Fibroblast of lung (primary cell): Measurements from ENCODE around the gene ZNF423. TPM values are rescaled to one million over a fixed set of nuclear protein-coding genes. Genes with fewer than 3 reads are reported as not detected.

Experiments
- DNase-seq, 2 donors: peaks; one replicate each; pipeline versions ENCODE4 v3.0.0 to v3.0.0-alpha.2; 2010; ENCODE audit warnings: low read depth in 2 of 2
- H2AFZ ChIP-seq: 2 replicates; pipeline ENCODE4 v1.5.1; 2012; ENCODE audit warnings: low read length, control low read depth, inconsistent platforms
- H3K27ac ChIP-seq: 2 replicates; pipeline ENCODE4 v1.5.1; 2011; ENCODE audit warnings: low read length, control low read depth; ENCODE audit not compliant: insufficient read depth
- H3K27me3 ChIP-seq: 2 replicates; pipeline ENCODE4 v1.5.1; 2011; ENCODE audit warnings: mild to moderate bottlenecking, low read length; ENCODE audit not compliant: control insufficient read depth, insufficient read depth
- H3K36me3 ChIP-seq: 2 replicates; pipeline ENCODE4 v1.5.1; 2011; ENCODE audit warnings: low read length; ENCODE audit not compliant: control insufficient read depth, insufficient read depth
- H3K4me1 ChIP-seq: 2 replicates; pipeline ENCODE4 v1.5.1; 2011; ENCODE audit warnings: low read length; ENCODE audit not compliant: control insufficient read depth, insufficient read depth; ENCODE audit errors: extremely low read depth
- H3K4me2 ChIP-seq: 2 replicates; pipeline ENCODE4 v1.5.1; 2011; ENCODE audit warnings: low read length, control low read depth; ENCODE audit not compliant: insufficient read depth; ENCODE audit errors: extremely low read depth
- H3K4me3 ChIP-seq, 4 experiments: fragments of 200-600 bp in 1 of 4; sonication (generic) in 1 of 4; replicated peaks in 1 of 4; 2 replicates each; pipeline ENCODE4 v1.5.1; 2011 to 2016; ENCODE audit warnings: low read length in 4 of 4, low read depth in 3 of 4, mild to moderate bottlenecking in 3 of 4, control low read depth in 2 of 4, inconsistent platforms in 1 of 4, mixed read lengths in 1 of 4; ENCODE audit not compliant: insufficient read depth in 1 of 4; ENCODE audit errors: control extremely low read depth in 1 of 4
- H3K79me2 ChIP-seq: 2 replicates; pipeline ENCODE4 v1.5.1; 2012; ENCODE audit warnings: mild to moderate bottlenecking, low read length, inconsistent platforms; ENCODE audit not compliant: control insufficient read depth, insufficient read depth
- H3K9ac ChIP-seq: 2 replicates; pipeline ENCODE4 v1.5.1; 2011; ENCODE audit warnings: mild to moderate bottlenecking, low read length, control low read depth; ENCODE audit not compliant: insufficient read depth
- H3K9me3 ChIP-seq: 2 replicates; pipeline ENCODE4 v1.5.1; 2012; ENCODE audit warnings: low read depth, low read length; ENCODE audit not compliant: control insufficient read depth, insufficient read depth
- H4K20me1 ChIP-seq: 2 replicates; pipeline ENCODE4 v1.5.1; 2011; ENCODE audit warnings: low read length; ENCODE audit not compliant: control insufficient read depth, insufficient read depth; ENCODE audit errors: extremely low read depth
- EZH2 ChIP-seq: IDR thresholded peaks from 2 replicates; pipeline ENCODE4 v1.5.1; 2012; ENCODE audit warnings: low read length, control low read depth, mild to moderate bottlenecking; ENCODE audit errors: missing control alignments
- polyA plus RNA-seq, 2 donors: library from polyadenylated mRNA; depleted of rRNA in 1 of 2; stranded (reverse) in 1 of 2; unstranded in 1 of 2; fragments of >200 nt; gene quantifications; 2 replicates each; pipeline ENCODE4 v1.2.1, GENCODE V29; 2011 to 2012; ENCODE audit warnings: missing spikeins in 1 of 2
- total RNA-seq: library from RNA; depleted of rRNA; stranded (reverse); fragments of >200 nt; gene quantifications from 2 replicates; pipeline ENCODE4 v1.2.1, GENCODE V29; 2014
- TF ChIP-seq, protein P1 (sequence below), 2 donors: IDR thresholded peaks in 1 of 2; conservative IDR thresholded peaks in 1 of 2; 1 replicate in 1 of 2; 2 replicates in 1 of 2; pipeline ENCODE4 v1.5.1; 2011 to 2012; ENCODE audit warnings: low read length in 2 of 2, control low read depth in 1 of 2, inconsistent platforms in 1 of 2, low read depth in 1 of 2, mild to moderate bottlenecking in 1 of 2

The ZNF423 gene
- total and polyA plus RNA-seq, 2 donors (not counting 1 experiment from before 2014, with no cell fraction given): 0.07 to 0.17 TPM

DNA sequence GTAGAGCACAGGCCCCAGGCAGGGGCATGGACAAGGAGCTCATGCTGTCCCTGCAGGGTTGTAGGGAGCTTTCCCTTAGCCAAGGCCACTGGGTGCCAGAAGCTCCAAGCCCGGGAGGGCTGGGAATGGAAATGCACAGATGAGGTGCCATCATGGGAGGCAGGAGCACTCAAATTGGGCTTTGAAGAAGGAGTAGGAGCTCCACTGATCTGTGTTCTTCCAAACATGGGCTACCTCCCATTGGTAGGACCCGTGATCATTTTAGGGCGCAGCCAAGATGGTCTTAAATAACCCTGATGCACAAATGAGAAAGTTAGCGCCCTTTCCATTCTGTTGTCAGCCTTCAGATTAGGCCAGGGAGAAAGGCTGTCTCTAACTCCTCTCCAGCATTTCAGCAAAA lies 201.5 kb downstream of the ZNF423 start:
- Histone ChIP-seq H3K4me1 (no peaks in the 10 kb centered on the region), H4K20me1 (no peaks in the 10 kb centered on the region), H3K36me3 (no peaks in the 10 kb centered on the region), H2AFZ (no peak overlapping the region), H3K27ac (no peak overlapping the region), H3K79me2 (no peaks in the 10 kb centered on the region), H3K4me2 (no peak overlapping the region), H3K9ac (no peak overlapping the region), H3K9me3 (no peaks in the 10 kb centered on the region), H3K4me3 (no peak overlapping the region), H3K27me3 (no peaks in the 10 kb centered on the region)
- TF ChIP-seq, protein P1, sequence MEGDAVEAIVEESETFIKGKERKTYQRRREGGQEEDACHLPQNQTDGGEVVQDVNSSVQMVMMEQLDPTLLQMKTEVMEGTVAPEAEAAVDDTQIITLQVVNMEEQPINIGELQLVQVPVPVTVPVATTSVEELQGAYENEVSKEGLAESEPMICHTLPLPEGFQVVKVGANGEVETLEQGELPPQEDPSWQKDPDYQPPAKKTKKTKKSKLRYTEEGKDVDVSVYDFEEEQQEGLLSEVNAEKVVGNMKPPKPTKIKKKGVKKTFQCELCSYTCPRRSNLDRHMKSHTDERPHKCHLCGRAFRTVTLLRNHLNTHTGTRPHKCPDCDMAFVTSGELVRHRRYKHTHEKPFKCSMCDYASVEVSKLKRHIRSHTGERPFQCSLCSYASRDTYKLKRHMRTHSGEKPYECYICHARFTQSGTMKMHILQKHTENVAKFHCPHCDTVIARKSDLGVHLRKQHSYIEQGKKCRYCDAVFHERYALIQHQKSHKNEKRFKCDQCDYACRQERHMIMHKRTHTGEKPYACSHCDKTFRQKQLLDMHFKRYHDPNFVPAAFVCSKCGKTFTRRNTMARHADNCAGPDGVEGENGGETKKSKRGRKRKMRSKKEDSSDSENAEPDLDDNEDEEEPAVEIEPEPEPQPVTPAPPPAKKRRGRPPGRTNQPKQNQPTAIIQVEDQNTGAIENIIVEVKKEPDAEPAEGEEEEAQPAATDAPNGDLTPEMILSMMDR (conservative IDR thresholded peaks at IDR 0.05 in 1 of 2, IDR thresholded peaks at IDR 0.05 in 1 of 2; ENCODE audit: low read depth in 1 of 2, low read length in 2 of 2): no peak
- TF ChIP-seq EZH2: no peak
- DNase-seq: no peak

DNA sequence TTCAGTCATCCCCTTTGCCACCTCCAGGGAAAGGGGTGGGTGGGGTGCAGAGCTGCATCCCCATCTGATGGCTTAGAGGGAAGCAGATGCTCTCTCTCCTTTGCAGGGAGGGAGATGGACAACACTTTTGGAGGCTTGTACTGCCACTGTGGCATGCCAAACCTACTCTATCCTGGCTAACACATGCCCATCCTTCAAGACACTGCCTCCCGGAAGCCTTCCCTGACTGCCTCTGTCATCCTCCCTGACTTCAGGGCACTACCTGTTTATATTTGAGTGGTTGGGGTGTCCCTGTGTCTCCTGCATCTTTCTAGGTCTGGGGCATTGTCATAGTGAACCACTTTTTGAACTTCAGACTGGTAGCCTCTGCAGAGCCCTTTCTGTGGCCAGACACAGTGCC lies 202.3 kb downstream of the ZNF423 start:
- no peak overlapping the region for H3K9ac ChIP-seq
- no peak overlapping the region for H3K4me3 ChIP-seq
- no peaks in the 10 kb centered on the region for H4K20me1 ChIP-seq
- TF ChIP-seq EZH2: no peak
- TF ChIP-seq, protein P1 (conservative IDR thresholded peaks at IDR 0.05 in 1 of 2, IDR thresholded peaks at IDR 0.05 in 1 of 2; ENCODE audit: low read depth in 1 of 2, low read length in 2 of 2): no peak
- H3K4me1 ChIP-seq: no peaks in the 10 kb centered on the region
- H3K27me3 ChIP-seq: no peaks in the 10 kb centered on the region
- no peaks in the 10 kb centered on the region for H3K79me2 ChIP-seq
- no peaks in the 10 kb centered on the region for H3K9me3 ChIP-seq
- H3K27ac ChIP-seq: no peak overlapping the region
- no peak overlapping the region for H2AFZ ChIP-seq
- no peaks in the 10 kb centered on the region for H3K36me3 ChIP-seq
- DNase-seq: no peak
- no peak overlapping the region for H3K4me2 ChIP-seq

DNA sequence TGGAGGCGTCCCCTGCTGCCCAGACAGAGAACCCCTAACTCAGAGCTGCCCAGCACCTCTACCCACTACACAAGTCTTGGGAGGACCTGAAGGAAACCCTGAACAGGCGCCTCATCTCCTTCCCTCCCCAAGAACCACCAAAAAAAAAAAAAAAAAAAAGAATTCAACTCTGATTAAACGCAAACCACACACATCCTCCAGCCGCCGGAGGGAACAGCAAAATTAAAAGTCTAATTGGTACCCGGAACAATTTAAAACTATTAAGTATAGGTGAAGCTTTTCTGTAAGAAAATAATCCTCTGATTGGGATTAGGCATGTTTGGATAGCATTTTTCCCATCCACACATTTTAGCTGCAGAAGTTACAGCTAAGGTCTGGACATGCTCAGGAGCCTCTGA lies 202.7 kb downstream of the ZNF423 start:
- H3K9ac ChIP-seq: no peak overlapping the region
- no peak overlapping the region for H3K27ac ChIP-seq
- no peaks in the 10 kb centered on the region for H4K20me1 ChIP-seq
- no peaks in the 10 kb centered on the region for H3K36me3 ChIP-seq
- no peak overlapping the region for H2AFZ ChIP-seq
- no peaks in the 10 kb centered on the region for H3K79me2 ChIP-seq
- H3K4me1 ChIP-seq: no peaks in the 10 kb centered on the region
- H3K27me3 ChIP-seq: no peaks in the 10 kb centered on the region
- peak overlapping the region; percentile 52 for H3K4me2 ChIP-seq
- no peak for DNase-seq
- peak overlapping the region in 1 of 4 experiments; percentile 37 for H3K4me3 ChIP-seq
- no peaks in the 10 kb centered on the region for H3K9me3 ChIP-seq
- TF ChIP-seq, protein P1 (conservative IDR thresholded peaks at IDR 0.05 in 1 of 2, IDR thresholded peaks at IDR 0.05 in 1 of 2; ENCODE audit: low read depth in 1 of 2, low read length in 2 of 2): no peak
- TF ChIP-seq EZH2: no peak
